Psoas muscle (tissue), 8 donors: Measurements from ENCODE around the gene NUP210L. TPM values are rescaled to one million over a fixed set of nuclear protein-coding genes. Genes with fewer than 3 reads are reported as not detected.
A peak's percentile ranks its signal among the peaks of the same experiment; 100 is the strongest.
"Not testable (repeated sequence)": the region's sequence is repeated elsewhere in the genome, so short reads cannot be mapped to it uniquely, and the experiment has no call there.

Experiments
- ATAC-seq, 4 donors: fragments of 200-7000 bp; cut with Tn5 transposase; one replicate each; pipeline ENCODE4 v1.9.1; 2020; ENCODE audit warnings: moderate library complexity in 3 of 4, mild to moderate bottlenecking in 2 of 4
- DNase-seq, 2 donors: peaks; one replicate each; pipeline ENCODE4 v3.0.0-alpha.2; 2020
- H3K27ac ChIP-seq: fragments of 200-600 bp; one replicate; pipeline ENCODE4 v1.8.0; 2022
- H3K27me3 ChIP-seq, 3 donors: fragments of 200-600 bp in 1 of 3; one replicate each; pipeline versions ENCODE4 v1.6.1 to v1.8.0; 2013 to 2022; ENCODE audit warnings: low read length in 2 of 3, mild to moderate bottlenecking in 2 of 3, moderate library complexity in 1 of 3; ENCODE audit not compliant: insufficient read depth in 3 of 3
- H3K36me3 ChIP-seq, 2 donors: fragments of 200-600 bp in 1 of 2; one replicate each; pipeline versions ENCODE4 v1.6.1 to v1.8.0; 2013 to 2022; ENCODE audit warnings: low read depth in 1 of 2, mild to moderate bottlenecking in 1 of 2, moderate library complexity in 1 of 2; ENCODE audit not compliant: insufficient read depth in 1 of 2
- H3K4me1 ChIP-seq: fragments of 200-600 bp; one replicate; pipeline ENCODE4 v1.8.0; 2022
- H3K4me3 ChIP-seq: fragments of 200-600 bp; one replicate; pipeline ENCODE4 v1.8.0; 2022; ENCODE audit warnings: mild to moderate bottlenecking
- H3K9me3 ChIP-seq: fragments of 200-600 bp; one replicate; pipeline ENCODE4 v1.8.0; 2022
- CTCF ChIP-seq: fragments of 200-600 bp; IDR thresholded peaks from one replicate; pipeline ENCODE4 v1.8.0; 2022; ENCODE audit warnings: antibody characterized with exemption
- WGBS, 3 donors: extraction: QIAGEN DNeasy Blood & Tissue Kit; methylation state at CpG; one replicate each; pipeline versions ENCODE4 v1.1.6 to v1.1.7; 2013; 5-methylcytosine and 5-hydroxymethylcytosine counted together
- intact Hi-C, 2 donors: fragments of 100-400 bp; cut with DNase I; formaldehyde crosslinking; loops; one replicate each; pipeline versions ENCODE4 v1.11.0 to v1.14.2; 2022
- polyA plus RNA-seq, 3 donors: library from polyadenylated mRNA; stranded (reverse); fragments of 200-250 nt; gene quantifications; one replicate each; pipeline ENCODE4 v1.2.3, GENCODE V29; 2013
- total RNA-seq, 4 donors: library from RNA; stranded (reverse); fragmentation: NEBNext Ultra II Directional in 2 of 4; extraction: Animal tissue kit (Norgen Biotek cat#: 25700) in 2 of 4; gene quantifications; one replicate each; pipeline versions ENCODE4 v1.2.1 to v1.2.4, GENCODE V29; 2021 to 2023
- donor health status: healthy with polysubstance abuse.
- donor health status: DM: no; HTN: no; CAD: no; lungs with moderate emphysema.
- donor health status: Bipolar disorder and iron deficiency.
- donor health status: healthy.
- donor health status: DM: yes; HTN: yes; CAD: no.
- donor health status: DM: no; HTN: no; CAD: no.
- donor health status: DM: no; HTN: no; CAD: no.
- donor health status: DM: yes; HTN: yes; CAD: no.

The NUP210L gene
- total and polyA plus RNA-seq, 7 donors, result 0.01 to 3.0 (median 0.19) TPM; not detected in 2

GRCh38 chr1:154155251-154155650 is 378 bp upstream of the NUP210L start:
- DNase-seq (no peak), ATAC-seq (peak in 2 of 4 donors; percentile 1 to 3)
- Histone ChIP-seq H3K36me3 (peaks cover 5 to 42% of the 10 kb centered on the region in 2 donors), H3K4me1 (peaks cover 18% of the 10 kb centered on the region), H3K4me3 (no peak overlapping the region), H3K27me3 (no peaks in the 10 kb centered on the region), H3K9me3 (peaks cover 3% of the 10 kb centered on the region), H3K27ac (peak overlapping the region; percentile 53)
- intact Hi-C loops, result no loop called here
- WGBS, 3 donors, result 50 to 58% (median 55%) methylated on average over 9 of the region's 9 CpGs
- TF ChIP-seq CTCF, result no peak

- Histone ChIP-seq H3K9me3 (no peaks in the 10 kb centered on the region), H3K36me3 (peaks cover 5 to 33% of the 10 kb centered on the region in 2 donors), H3K4me3 (no peak overlapping the region), H3K4me1 (peaks cover 18% of the 10 kb centered on the region), H3K27ac (peak overlapping the region; percentile 63), H3K27me3 (no peaks in the 10 kb centered on the region)
- ATAC-seq (no peak), DNase-seq (no peak)
- 94 to 96% (median 95%) methylated on average over 6 of the region's 6 CpGs for WGBS, 3 donors
- TF ChIP-seq CTCF, result no peak
- intact Hi-C loops, result no loop called here
Measured at GRCh38 chr1:154154053-154154452, 820 bp downstream of the NUP210L start.

GRCh38 chr1:154151311-154151710 is 3.6 kb downstream of the NUP210L start:
- Histone ChIP-seq H3K27me3 (no peaks in the 10 kb centered on the region), H3K27ac (no peak overlapping the region), H3K4me3 (no peak overlapping the region), H3K36me3 (peaks cover 0 to 6% of the 10 kb centered on the region in 2 donors), H3K9me3 (no peaks in the 10 kb centered on the region), H3K4me1 (peaks cover 18% of the 10 kb centered on the region)
- ATAC-seq (no peak), DNase-seq (no peak)
- intact Hi-C loops, result no loop called here
- no peak for TF ChIP-seq CTCF

GRCh38 chr1:154148807-154149206 is 6.1 kb downstream of the NUP210L start:
- Histone ChIP-seq H3K27me3 (no peaks in the 10 kb centered on the region), H3K9me3 (no peaks in the 10 kb centered on the region), H3K36me3 (no peaks in the 10 kb centered on the region), H3K4me3 (no peak overlapping the region), H3K27ac (no peak overlapping the region), H3K4me1 (peaks cover 10% of the 10 kb centered on the region)
- intact Hi-C loops, result no loop called here
- no peak for DNase-seq
- no peak for ATAC-seq
- TF ChIP-seq CTCF, result no peak
- WGBS, 3 donors, result 75 to 87% (median 82%) methylated on average over 3 of the region's 3 CpGs

GRCh38 chr1:154147505-154147904 is 7.4 kb downstream of the NUP210L start:
- H3K4me3 ChIP-seq, DNase-seq, H3K9me3 ChIP-seq, ATAC-seq, intact Hi-C loops, H3K36me3 ChIP-seq, H3K27ac ChIP-seq, H3K27me3 ChIP-seq, H3K4me1 ChIP-seq: not testable (repeated sequence)
- WGBS, 3 donors, result 83 to 93% (median 92%) methylated on average over 5 of the region's 5 CpGs
